ENCODE measurements around the gene ZNF629.
A peak's percentile ranks its signal among the peaks of the same experiment; 100 is the strongest.

Gene ZNF629

GRCh38 chr16:30750876-30751465 lies 36.0 kb downstream of the ZNF629 start:
- no peak for DNase-seq (ENCODE audit: low read depth)
- no peak overlapping the region for H3K4me3 ChIP-seq (ENCODE audit: low read length)
- TF ChIP-seq CTCF (conservative IDR thresholded peaks at IDR 0.05; ENCODE audit: low read depth, low read length): no peak

- no peak for DNase-seq (ENCODE audit: low read depth)
- TF ChIP-seq CTCF (conservative IDR thresholded peaks at IDR 0.05; ENCODE audit: low read depth, low read length): no peak
- H3K4me3 ChIP-seq (ENCODE audit: low read length): no peak overlapping the region
Measured at GRCh38 chr16:30750201-30750600, 36.8 kb downstream of the ZNF629 start.

GRCh38 chr16:30748634-30749445 lies 38.2 kb downstream of the ZNF629 start:
- DNase-seq (ENCODE audit: low read depth): no peak
- TF ChIP-seq CTCF (conservative IDR thresholded peaks at IDR 0.05; ENCODE audit: low read depth, low read length): no peak

GRCh38 chr16:30747799-30748633 lies 39.0 kb downstream of the ZNF629 start, which contains the start of gene PHKG2:
Gene PHKG2, plus strand, starts transcription at chr16:30748425. Its CDS starts 396 bp downstream, at chr16:30748821.
- DNase-seq (ENCODE audit: low read depth): peak; percentile 95
- H3K4me3 ChIP-seq (ENCODE audit: low read length): peak within 1 kb of the TSS; percentile 75
- TF ChIP-seq CTCF (conservative IDR thresholded peaks at IDR 0.05; ENCODE audit: low read depth, low read length): no peak

More at GRCh38 chr16:30748634-30749445, 38.2 kb downstream of the ZNF629 start:
- peak overlapping the region; percentile 75 for H3K4me3 ChIP-seq (ENCODE audit: low read length)

- no peak for TF ChIP-seq CTCF (conservative IDR thresholded peaks at IDR 0.05; ENCODE audit: low read depth, low read length)
- no peak for DNase-seq (ENCODE audit: low read depth)
- H3K4me3 ChIP-seq (ENCODE audit: low read length): peak overlapping the region; percentile 75
Measured at GRCh38 chr16:30747331-30747730, 39.7 kb downstream of the ZNF629 start.

GRCh38 chr16:30746638-30747175 lies 40.3 kb downstream of the ZNF629 start:
- no peak for TF ChIP-seq CTCF (conservative IDR thresholded peaks at IDR 0.05; ENCODE audit: low read depth, low read length)
- DNase-seq (ENCODE audit: low read depth): no peak
- no peak overlapping the region for H3K4me3 ChIP-seq (ENCODE audit: low read length)
